Left ventricle myocardium inferior (tissue), 1 donor: Measurements from ENCODE around the gene CPNE7. TPM values are rescaled to one million over a fixed set of nuclear protein-coding genes. Genes with fewer than 3 reads are reported as not detected.
A peak's percentile ranks its signal among the peaks of the same experiment; 100 is the strongest.

Source experiments
- DNase-seq: peaks from one replicate; pipeline ENCODE4 v3.0.0-alpha.2; 2020
- H3K27ac ChIP-seq: fragments of 200-600 bp; replicated peaks from 2 replicates; pipeline ENCODE4 v1.8.0; 2021
- H3K27me3 ChIP-seq: fragments of 200-600 bp; 2 replicates; pipeline ENCODE4 v1.8.0; 2021; ENCODE audit warnings: low read depth
- H3K36me3 ChIP-seq: fragments of 200-600 bp; 2 replicates; pipeline ENCODE4 v1.8.0; 2021
- H3K4me1 ChIP-seq: fragments of 200-600 bp; 2 replicates; pipeline ENCODE4 v1.8.0; 2021
- H3K4me3 ChIP-seq: fragments of 200-600 bp; 2 replicates; pipeline ENCODE4 v1.8.0; 2021; ENCODE audit warnings: mild to moderate bottlenecking, moderate library complexity
- H3K9me3 ChIP-seq: fragments of 200-600 bp; replicated peaks from 2 replicates; pipeline ENCODE4 v1.8.0; 2021
- CTCF ChIP-seq: fragments of 200-600 bp; IDR thresholded peaks from 2 replicates; pipeline ENCODE4 v1.8.0; 2021; ENCODE audit warnings: antibody characterized with exemption, mild to moderate bottlenecking, borderline replicate concordance
- intact Hi-C: fragments of 100-400 bp; cut with micrococcal nuclease; formaldehyde crosslinking; loops from one replicate; pipeline ENCODE4 v1.11.0; 2022
- total RNA-seq: library from RNA; stranded (reverse); fragmentation: NEBNext Ultra II Directional; extraction: Animal tissue kit (Norgen Biotek cat#: 25700); gene quantifications from one replicate; pipeline ENCODE4 v1.2.1, GENCODE V29; 2021
- donor health status: DM: no; HTN: yes; CAD: no; lungs with severe emphysema.

The CPNE7 gene
- total RNA-seq, 1 donor from 2014 or later = not detected

GRCh38 chr16:89540557-89540956, 35.0 kb upstream of the CPNE7 start:
- no peaks in the 10 kb centered on the region for H3K9me3 ChIP-seq
- intact Hi-C loops = no loop called here
- no peak overlapping the region for H3K4me3 ChIP-seq
- H3K4me1 ChIP-seq = peaks cover 18% of the 10 kb centered on the region
- DNase-seq = peak; percentile 38
- no peaks in the 10 kb centered on the region for H3K27me3 ChIP-seq
- peaks cover 52% of the 10 kb centered on the region for H3K36me3 ChIP-seq
- peak overlapping the region; percentile 84 for H3K27ac ChIP-seq
- TF ChIP-seq CTCF = no peak

- H3K36me3 ChIP-seq = peaks cover 61% of the 10 kb centered on the region
- no peak for DNase-seq
- no peak for TF ChIP-seq CTCF
Measured at GRCh38 chr16:89541792-89542191, 33.8 kb upstream of the CPNE7 start.

GRCh38 chr16:89544113-89544512, 31.4 kb upstream of the CPNE7 start:
- TF ChIP-seq CTCF = no peak
- no peak for DNase-seq
- peaks cover 16% of the 10 kb centered on the region for H3K4me1 ChIP-seq
- H3K36me3 ChIP-seq = peaks cover 67% of the 10 kb centered on the region
- H3K9me3 ChIP-seq = no peaks in the 10 kb centered on the region
- intact Hi-C loops = no loop called here
- H3K27me3 ChIP-seq = no peaks in the 10 kb centered on the region
- no peak overlapping the region for H3K27ac ChIP-seq
- H3K4me3 ChIP-seq = no peak overlapping the region

More at GRCh38 chr16:89541792-89542191, 33.8 kb upstream of the CPNE7 start:
- intact Hi-C loops = no loop called here
- no peak overlapping the region for H3K4me3 ChIP-seq
- H3K27me3 ChIP-seq = no peaks in the 10 kb centered on the region
- H3K4me1 ChIP-seq = peaks cover 16% of the 10 kb centered on the region
- peak overlapping the region; percentile 84 for H3K27ac ChIP-seq
- no peaks in the 10 kb centered on the region for H3K9me3 ChIP-seq

- Histone ChIP-seq H3K36me3 (peaks cover 70% of the 10 kb centered on the region), H3K9me3 (no peaks in the 10 kb centered on the region), H3K27ac (no peak overlapping the region), H3K4me3 (no peak overlapping the region), H3K4me1 (peaks cover 16% of the 10 kb centered on the region), H3K27me3 (no peaks in the 10 kb centered on the region)
- DNase-seq = no peak
- TF ChIP-seq CTCF = no peak
- intact Hi-C loops = no loop called here
Measured at GRCh38 chr16:89544713-89545043, 30.9 kb upstream of the CPNE7 start.

GRCh38 chr16:89545044-89545830, 30.3 kb upstream of the CPNE7 start:
- intact Hi-C loops = no loop called here
- TF ChIP-seq CTCF = no peak
- no peak overlapping the region for H3K4me3 ChIP-seq
- peaks cover 72% of the 10 kb centered on the region for H3K36me3 ChIP-seq
- no peaks in the 10 kb centered on the region for H3K9me3 ChIP-seq
- no peaks in the 10 kb centered on the region for H3K27me3 ChIP-seq
- peaks cover 16% of the 10 kb centered on the region for H3K4me1 ChIP-seq
- DNase-seq = no peak
- no peak overlapping the region for H3K27ac ChIP-seq
